Activated CD8-positive, alpha-beta memory T cell treated with anti-CD3 and anti-CD28 coated beads for 36 hours (primary cell): ENCODE data around the gene MMP17. TPM values are rescaled to one million over a fixed set of nuclear protein-coding genes. Genes with fewer than 3 reads are reported as not detected.

ENCODE experiments used
- total RNA-seq, 2 experiments: library from RNA; stranded (reverse); gene quantifications; one replicate each; pipeline ENCODE4 v1.2.3, GENCODE V29; 2021

Gene MMP17
- total RNA-seq, 2 experiments from 2014 or later: 0.21 to 0.51 TPM

Other genes starting within 250 kb of the MMP17 start
- gene SFSWAP, start 117.3 kb upstream of the MMP17 start, total RNA-seq: 10 to 100 TPM; 54.4 to 55.3 TPM
- gene ULK1, start 66.2 kb downstream of the MMP17 start, total RNA-seq: 10 to 100 TPM; 14.9 to 18.3 TPM
- 100 to 1,000 TPM; 110 to 112 TPM for gene PUS1, start 100.9 kb downstream of the MMP17 start, total RNA-seq
- gene EP400, start 121.5 kb downstream of the MMP17 start, total RNA-seq: 10 to 100 TPM; 48.8 to 49.0 TPM